HG02798 (cell line): ENCODE results near the gene FIGN.

ENCODE experiments used
- ATAC-seq: cut with Tn5 transposase; IDR thresholded peaks from one replicate; pipeline ENCODE4 v1.9.1; 2021; ENCODE audit warnings: mild to moderate bottlenecking; ENCODE audit not compliant: unreplicated experiment, poor library complexity

Gene FIGN, protein sequence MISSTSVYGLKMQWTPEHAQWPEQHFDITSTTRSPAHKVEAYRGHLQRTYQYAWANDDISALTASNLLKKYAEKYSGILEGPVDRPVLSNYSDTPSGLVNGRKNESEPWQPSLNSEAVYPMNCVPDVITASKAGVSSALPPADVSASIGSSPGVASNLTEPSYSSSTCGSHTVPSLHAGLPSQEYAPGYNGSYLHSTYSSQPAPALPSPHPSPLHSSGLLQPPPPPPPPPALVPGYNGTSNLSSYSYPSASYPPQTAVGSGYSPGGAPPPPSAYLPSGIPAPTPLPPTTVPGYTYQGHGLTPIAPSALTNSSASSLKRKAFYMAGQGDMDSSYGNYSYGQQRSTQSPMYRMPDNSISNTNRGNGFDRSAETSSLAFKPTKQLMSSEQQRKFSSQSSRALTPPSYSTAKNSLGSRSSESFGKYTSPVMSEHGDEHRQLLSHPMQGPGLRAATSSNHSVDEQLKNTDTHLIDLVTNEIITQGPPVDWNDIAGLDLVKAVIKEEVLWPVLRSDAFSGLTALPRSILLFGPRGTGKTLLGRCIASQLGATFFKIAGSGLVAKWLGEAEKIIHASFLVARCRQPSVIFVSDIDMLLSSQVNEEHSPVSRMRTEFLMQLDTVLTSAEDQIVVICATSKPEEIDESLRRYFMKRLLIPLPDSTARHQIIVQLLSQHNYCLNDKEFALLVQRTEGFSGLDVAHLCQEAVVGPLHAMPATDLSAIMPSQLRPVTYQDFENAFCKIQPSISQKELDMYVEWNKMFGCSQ

GRCh38 chr2:163735685-163736432 is at the start of gene FIGN:
TSS of gene FIGN (minus strand) at chr2:163736008. CDS start at chr2:163734927, 1,081 bp downstream.
- ATAC-seq = no peak

DNA sequence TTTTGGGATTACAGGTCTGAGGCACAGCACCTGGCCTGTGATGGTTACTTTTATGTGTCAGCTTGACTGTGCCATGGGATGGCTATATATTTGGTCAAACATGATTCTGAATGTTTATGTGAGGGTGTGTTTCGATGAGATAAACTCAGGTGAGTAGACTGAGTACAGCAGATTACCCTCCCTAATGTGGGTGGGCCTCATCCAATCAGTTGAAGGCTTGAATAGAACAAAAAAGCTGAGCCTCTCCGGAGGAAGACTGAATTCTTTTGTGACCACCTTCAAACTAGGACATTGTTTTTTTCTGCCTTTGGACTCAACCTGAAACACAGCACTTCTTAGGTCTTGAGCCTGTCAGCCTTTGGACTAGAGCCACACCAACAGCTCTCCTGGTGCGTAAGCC is 49.4 kb upstream of the FIGN start:
- ATAC-seq = no peak

GRCh38 chr2:163779970-163780597 is 44.3 kb upstream of the FIGN start:
- no peak for ATAC-seq

DNA sequence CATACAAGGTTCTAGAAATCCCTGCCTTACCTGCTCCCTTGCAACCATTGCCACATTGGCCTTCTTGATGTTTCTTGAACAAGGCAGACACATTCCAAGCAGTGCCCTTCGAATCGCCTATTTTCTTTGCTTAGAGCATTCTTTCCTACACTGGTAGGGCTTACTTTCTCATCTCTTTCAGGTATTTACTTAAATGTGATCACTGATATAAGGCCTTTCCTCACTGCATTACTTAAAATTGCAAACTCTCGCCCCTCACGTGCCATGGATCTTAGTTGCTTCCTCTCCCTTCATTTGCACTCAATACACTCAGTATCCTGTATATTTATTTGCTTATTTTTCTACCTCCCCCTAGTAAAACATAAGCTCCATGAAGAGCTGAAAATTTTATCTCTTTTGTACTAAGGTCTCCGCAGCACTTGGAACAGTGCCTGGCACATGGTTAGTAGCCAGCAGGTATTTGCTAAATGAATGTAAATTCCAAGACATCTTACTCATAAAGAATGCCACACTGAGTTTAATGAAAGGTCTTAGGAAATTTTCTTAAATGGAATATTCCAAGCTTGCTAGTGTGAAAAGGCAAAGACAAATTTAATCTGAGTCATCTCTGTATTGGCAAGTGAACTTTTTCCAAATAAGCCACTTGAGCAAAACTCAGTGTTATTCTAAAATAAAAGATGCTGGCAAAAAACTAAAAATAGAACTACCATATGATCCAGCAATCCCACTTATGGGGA is 42.4 kb upstream of the FIGN start:
- ATAC-seq = no peak

DNA sequence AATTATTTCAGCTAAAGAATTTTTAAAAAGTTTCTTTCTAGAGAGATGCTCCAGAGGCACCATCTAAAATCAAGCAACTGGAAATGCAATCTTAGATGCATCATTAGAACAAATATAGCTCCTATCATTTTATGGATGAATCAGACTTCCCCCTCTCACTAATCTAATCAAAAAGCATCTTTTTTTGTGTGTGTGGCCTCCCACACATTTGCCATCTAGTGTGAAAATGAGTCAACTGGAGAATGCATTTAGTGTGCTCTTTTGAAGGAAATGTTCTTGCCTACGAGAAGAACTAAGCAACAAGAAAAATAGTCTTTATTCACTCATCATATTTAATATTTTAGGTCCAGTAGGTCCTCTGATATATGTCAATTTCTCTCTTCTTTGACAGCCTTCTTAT is 39.5 kb upstream of the FIGN start:
- no peak for ATAC-seq

- ATAC-seq = no peak
Observed at GRCh38 chr2:163774862-163775261, 39.1 kb upstream of the FIGN start.

DNA sequence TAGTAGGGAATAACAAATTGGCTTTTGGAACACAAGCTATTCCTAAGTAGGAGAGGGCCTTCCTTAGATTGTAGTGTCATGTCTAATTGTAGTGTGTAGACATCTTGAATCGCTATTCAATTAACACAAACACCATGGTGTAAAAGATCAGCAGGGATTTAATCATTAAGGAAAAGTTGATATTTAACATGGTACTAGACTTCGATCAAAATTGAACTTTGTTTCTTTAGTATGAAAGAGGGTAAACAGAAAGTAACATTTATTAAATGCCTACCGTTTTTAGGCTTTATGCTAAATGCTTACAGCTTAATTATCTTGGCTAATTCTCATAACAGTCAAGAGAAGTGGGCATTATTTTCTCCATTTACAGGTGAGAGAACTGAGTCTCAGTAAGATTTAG is 37.5 kb upstream of the FIGN start:
- ATAC-seq = no peak

GRCh38 chr2:163771596-163771995 is 35.8 kb upstream of the FIGN start:
- no peak for ATAC-seq

GRCh38 chr2:163768881-163769695 is 33.3 kb upstream of the FIGN start:
- no peak for ATAC-seq

DNA sequence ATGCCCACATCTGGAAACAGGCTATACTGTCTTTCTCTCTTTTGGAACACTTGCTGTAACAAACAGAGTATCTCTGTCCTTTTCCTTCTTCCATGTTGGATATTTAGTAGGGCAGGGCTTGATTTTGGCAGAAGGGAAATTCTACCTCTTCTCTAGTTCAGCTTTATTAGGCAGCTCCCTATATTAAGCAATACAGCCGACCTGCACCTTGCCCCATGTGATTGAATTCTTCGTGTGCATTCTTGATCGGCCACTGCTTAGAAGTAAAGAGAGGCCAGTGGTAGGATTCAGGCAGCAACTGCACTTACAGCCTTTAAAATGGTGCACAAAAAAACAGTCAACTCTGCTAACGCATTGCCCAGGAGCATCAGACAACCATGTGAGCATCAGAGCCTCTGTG is 31.3 kb upstream of the FIGN start:
- no peak for ATAC-seq

DNA sequence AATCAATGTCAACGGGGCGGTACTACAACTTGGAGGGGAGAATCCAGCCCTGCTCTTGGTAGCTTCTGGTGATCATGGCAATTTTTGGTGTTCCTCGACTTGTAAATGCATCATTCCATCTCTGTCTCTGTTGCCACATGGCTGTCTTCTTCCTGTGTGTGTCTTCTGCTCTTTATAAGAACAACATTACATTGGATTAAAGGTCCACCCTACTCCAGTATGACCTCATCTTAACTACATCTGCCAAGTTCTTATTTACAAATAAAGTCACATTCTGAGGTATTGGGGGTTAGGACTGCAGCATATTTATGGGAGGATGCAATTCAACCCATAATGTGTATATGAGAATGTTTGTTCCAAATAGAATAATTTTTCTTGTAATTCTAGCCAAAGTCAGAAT is 28.8 kb upstream of the FIGN start:
- ATAC-seq = no peak

GRCh38 chr2:163759013-163759412 is 23.2 kb upstream of the FIGN start:
- no peak for ATAC-seq

GRCh38 chr2:163757814-163758213 is 22.0 kb upstream of the FIGN start:
- ATAC-seq = no peak

- ATAC-seq = no peak
Observed at GRCh38 chr2:163756588-163756987, 20.8 kb upstream of the FIGN start.

GRCh38 chr2:163755366-163755765 is 19.6 kb upstream of the FIGN start:
- ATAC-seq = no peak

DNA sequence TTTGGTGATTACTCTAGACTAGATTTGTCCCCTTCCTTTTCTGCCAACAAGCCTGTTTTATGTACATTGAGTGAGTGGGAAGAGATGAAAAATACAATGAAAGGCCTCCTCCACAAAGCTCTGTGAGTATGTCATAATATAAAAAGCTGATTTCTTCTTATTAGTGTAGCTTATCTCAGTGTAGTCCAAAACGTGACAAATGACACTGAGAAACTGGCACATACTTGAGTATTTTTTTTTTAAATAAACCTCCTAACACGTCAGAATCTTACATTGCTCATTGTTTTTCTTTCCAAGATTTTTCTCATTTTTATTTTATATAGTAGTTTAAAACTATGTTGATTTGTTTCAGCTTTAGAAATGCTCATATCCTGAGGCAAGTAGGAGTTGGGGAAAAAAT is 17.9 kb upstream of the FIGN start:
- no peak for ATAC-seq

DNA sequence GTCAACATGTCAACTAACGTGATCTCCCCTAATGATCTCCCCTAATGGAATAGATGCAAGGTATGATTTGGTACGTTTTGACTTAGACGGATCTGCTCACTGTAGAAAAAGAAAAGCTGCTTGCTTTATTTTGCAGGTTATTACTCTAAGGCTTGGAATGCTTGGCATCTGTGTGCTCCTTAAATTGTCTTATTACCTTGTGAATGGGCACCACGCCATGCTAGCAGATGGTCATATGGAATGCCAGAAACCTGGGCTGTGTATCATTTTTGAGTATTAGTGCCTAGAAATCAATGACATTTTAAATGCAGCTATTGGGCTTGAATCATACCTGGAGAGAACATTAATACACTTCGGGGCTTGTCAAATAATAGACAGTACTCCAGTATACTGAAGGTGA is 16.5 kb upstream of the FIGN start:
- no peak for ATAC-seq

DNA sequence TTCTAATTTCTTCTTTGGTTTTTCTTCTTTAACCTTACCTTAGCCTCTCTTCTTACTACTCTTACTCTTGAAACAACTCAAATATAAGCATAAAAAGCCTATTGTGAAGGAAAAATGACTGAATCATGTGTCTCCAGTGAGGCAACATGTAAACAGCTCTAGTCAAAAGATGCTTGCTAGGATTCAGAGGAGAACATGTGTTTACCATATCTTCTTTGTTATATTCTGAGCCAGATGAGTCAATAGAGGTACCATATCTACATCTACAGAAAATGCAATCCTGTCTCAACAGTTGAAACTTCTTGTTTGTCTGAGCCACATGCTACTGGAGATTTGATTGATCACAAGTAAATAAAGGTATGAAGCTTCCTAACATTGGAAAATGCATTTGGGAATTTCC is 15.9 kb upstream of the FIGN start:
- ATAC-seq = no peak

GRCh38 chr2:163748420-163748819 is 12.6 kb upstream of the FIGN start:
- ATAC-seq = no peak
